ENCODE data around the gene BRSK2. TPM values are rescaled to one million over a fixed set of nuclear protein-coding genes. Genes with fewer than 3 reads are reported as not detected.

BRSK2 gene
- total and polyA plus RNA-seq, 5 donors, result 0.61 to 2.3 (median 2.1) TPM

DNA sequence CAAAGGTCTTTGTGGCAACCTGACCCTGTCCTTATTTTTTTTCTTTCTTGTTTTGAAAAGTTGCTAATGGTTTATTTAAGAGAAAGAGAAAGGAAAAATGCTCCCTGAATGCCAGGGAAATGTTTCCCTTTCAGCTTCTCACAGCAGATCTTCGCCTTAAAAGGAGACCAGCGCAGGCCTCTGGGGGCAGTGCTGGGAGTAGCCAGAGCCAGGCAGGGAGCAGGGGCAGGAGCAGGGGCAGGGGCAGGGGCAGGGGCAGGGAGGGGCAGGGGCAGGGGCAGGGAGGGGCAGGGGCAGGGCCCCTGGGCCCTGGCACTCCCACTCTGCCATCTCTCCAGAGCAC, 91.7 kb downstream of the BRSK2 start:
- peak; percentile 18 to 53 (median 36) for DNase-seq

DNA sequence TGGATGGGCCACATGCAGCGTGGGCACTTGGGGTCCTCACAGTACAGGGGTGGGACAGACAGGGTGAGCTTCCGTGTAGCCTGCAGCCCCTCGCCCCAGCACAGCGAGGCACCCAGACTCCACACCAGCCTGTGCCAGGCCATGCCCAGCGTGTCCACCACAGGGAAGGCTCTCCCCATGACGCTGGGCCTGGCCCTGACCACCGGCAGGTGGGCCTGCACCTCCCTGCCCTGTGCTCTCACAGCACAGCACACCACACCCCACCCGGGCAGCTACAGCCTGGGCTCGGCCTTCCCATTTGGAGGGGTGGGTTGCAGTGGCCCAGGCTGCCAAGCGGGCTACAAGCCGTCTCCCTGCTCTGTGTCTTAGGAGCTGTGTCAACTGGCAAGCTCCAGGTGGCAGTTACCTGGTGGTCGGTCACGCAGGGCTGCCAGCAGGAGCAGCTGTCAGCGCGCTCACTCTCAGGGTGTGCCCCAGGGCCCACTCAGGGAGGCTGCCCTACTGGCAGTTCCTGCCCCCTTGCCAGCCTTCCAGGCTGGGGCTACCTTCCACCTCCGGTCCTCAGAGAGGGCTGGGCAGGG, 92.2 kb downstream of the BRSK2 start:
- ATAC-seq (no peak), DNase-seq (peak; percentile 10 to 45 (median 37))
- Histone ChIP-seq H3K27ac (ENCODE audit: low read length) (no peak overlapping the region), H3K4me3 (ENCODE audit: low read length) (no peak overlapping the region), H3K27me3 (ENCODE audit: control insufficient read depth, insufficient read depth) (no peaks in the 10 kb centered on the region), H3K4me1 (ENCODE audit: control insufficient read depth, insufficient read depth, low read length) (peaks cover 15% of the 10 kb centered on the region), H3K9me3 (ENCODE audit: control insufficient read depth, low read length) (no peaks in the 10 kb centered on the region)
- WGBS, result 93% methylated on average over 16 of the region's 16 CpGs
- intact Hi-C loops (cut with DNase I), result no loop called here

More for the DNA sequence above, 91.7 kb downstream of the BRSK2 start:
- Histone ChIP-seq H3K4me1 (ENCODE audit: control insufficient read depth, insufficient read depth, low read length) (peaks cover 15% of the 10 kb centered on the region), H3K9me3 (ENCODE audit: control insufficient read depth, low read length) (no peaks in the 10 kb centered on the region), H3K27me3 (ENCODE audit: control insufficient read depth, insufficient read depth) (no peaks in the 10 kb centered on the region), H3K27ac (ENCODE audit: low read length) (no peak overlapping the region), H3K4me3 (ENCODE audit: low read length) (no peak overlapping the region)
- intact Hi-C loops (cut with DNase I), result no loop called here
- no peak for ATAC-seq
- 79% methylated on average over 2 of the region's 2 CpGs for WGBS

DNA sequence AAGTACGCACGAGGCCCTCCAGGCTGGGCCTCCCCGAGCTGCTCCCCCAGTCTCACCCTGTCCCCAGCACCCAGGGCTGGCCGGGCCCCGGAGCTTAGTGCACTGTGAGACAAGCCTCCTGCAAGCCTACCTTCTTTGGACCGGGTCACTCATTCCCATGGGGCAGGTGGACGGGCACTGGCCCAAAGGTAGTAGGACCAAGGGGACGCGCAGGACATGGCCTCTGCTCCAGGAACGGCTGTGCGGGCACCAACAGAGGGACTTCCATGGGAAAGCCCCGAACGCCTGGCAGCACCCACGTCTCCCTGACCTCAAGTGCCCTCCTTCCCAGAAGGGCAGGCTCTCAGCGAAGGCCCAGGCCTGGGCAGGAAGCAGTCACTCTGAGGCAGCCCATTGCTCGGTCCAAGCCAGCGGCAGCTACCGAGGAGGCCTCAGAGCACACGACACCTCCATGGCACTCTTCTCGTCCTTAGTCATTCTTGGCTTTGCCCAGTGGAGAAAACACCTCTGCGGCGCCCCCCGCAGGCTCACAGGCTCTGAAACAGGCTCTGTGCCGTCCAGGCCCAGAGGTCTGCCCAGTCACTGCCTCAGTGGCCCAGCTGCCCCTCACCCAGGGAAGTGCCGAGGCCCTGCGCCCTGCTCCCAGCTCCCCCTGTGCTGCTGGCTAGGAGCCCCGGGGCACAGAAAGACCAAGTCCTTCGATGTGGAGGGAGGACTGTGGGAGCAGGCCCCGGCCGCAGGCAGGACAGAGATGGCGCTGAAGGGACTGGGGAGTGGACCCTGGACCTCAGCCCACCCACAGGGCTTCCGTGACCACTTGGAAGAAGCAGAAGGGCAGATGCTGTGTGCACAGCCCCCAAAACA, 93.1 kb downstream of the BRSK2 start:
- 78% methylated on average over 32 of the region's 32 CpGs for WGBS
- intact Hi-C loops (cut with DNase I), result no loop called here

DNA sequence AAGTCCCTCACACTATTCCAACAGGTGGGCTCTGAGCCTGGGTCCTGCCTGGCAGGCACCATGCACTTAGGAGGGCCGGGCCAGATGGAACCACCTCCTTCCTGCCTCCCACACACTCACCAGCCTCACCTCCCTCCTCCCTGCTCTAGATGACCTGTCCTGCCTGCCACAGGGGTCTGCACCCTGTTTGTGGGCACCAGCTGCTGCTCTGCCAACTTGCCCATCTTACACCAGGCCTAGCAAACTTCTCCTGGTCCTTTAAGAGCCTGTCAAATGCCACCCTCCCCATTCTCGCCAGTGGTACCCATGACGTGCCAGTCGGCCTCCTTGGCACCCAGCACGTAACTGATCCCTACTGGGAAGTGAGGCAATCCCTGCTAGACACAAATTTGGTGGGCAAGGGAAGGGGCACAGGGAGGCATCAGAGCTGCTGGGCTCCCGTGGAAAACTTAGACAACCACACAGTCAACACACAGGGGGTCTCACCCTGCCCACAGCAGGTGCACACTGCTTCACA, 93.8 kb downstream of the BRSK2 start:
- DNase-seq (peak; percentile 14 to 21 (median 19)), ATAC-seq (no peak)
- peaks cover 25% of the 10 kb centered on the region for H3K4me1 ChIP-seq (ENCODE audit: control insufficient read depth, insufficient read depth, low read length)
- no peak overlapping the region for H3K27ac ChIP-seq (ENCODE audit: low read length)
- 54% methylated on average over 6 of the region's 6 CpGs for WGBS
- no peak overlapping the region for H3K4me3 ChIP-seq (ENCODE audit: low read length)
- H3K9me3 ChIP-seq (ENCODE audit: control insufficient read depth, low read length), result no peaks in the 10 kb centered on the region
- no peaks in the 10 kb centered on the region for H3K27me3 ChIP-seq (ENCODE audit: control insufficient read depth, insufficient read depth)
- intact Hi-C loops (cut with DNase I), result no loop called here

More for the DNA sequence above, 93.1 kb downstream of the BRSK2 start:
- ATAC-seq, result no peak
- Histone ChIP-seq H3K4me3 (ENCODE audit: low read length) (no peak overlapping the region), H3K4me1 (ENCODE audit: control insufficient read depth, insufficient read depth, low read length) (peaks cover 21% of the 10 kb centered on the region), H3K9me3 (ENCODE audit: control insufficient read depth, low read length) (no peaks in the 10 kb centered on the region), H3K27ac (ENCODE audit: low read length) (no peak overlapping the region), H3K27me3 (ENCODE audit: control insufficient read depth, insufficient read depth) (no peaks in the 10 kb centered on the region)
- DNase-seq, result peak; percentile 26 to 60 (median 58)

DNA sequence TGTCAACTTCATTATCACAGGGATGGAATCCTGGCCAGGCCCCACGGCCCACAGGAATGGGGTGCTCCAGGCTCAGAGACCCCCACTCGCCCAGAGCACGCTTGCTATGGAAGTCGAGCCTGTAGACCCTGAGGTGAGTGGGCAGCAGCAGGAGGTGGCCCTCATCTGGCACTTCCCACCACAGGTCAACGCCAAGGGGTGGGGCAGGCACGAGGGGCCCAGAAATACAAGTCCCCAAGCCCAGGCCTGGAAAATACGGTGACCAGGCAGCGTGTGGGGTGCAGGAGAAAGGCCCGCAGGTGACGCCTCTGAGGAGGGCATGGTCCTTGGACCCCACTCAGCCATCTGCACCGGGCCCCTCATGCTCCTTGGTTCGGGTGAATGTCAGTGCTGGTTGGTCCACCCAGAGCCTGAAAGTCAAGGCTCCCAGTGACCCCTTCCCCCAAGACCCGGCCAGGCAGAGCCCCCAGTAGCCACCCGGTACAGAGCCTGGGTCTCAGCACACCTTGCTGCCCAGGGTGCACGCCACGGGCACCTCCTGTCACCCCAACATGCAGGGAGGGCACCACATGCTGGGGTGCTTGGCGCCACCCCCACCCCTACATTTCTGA, 94.4 kb downstream of the BRSK2 start:
- no peak overlapping the region for H3K4me3 ChIP-seq (ENCODE audit: low read length)
- H3K27ac ChIP-seq (ENCODE audit: low read length), result no peak overlapping the region
- DNase-seq (peak; percentile 12 to 48 (median 47)), ATAC-seq (no peak)
- H3K27me3 ChIP-seq (ENCODE audit: control insufficient read depth, insufficient read depth), result no peaks in the 10 kb centered on the region
- intact Hi-C loops (cut with DNase I), result no loop called here
- WGBS, result 92% methylated on average over 17 of the region's 17 CpGs
- H3K9me3 ChIP-seq (ENCODE audit: control insufficient read depth, low read length), result no peaks in the 10 kb centered on the region
- H3K4me1 ChIP-seq (ENCODE audit: control insufficient read depth, insufficient read depth, low read length), result peaks cover 28% of the 10 kb centered on the region

DNA sequence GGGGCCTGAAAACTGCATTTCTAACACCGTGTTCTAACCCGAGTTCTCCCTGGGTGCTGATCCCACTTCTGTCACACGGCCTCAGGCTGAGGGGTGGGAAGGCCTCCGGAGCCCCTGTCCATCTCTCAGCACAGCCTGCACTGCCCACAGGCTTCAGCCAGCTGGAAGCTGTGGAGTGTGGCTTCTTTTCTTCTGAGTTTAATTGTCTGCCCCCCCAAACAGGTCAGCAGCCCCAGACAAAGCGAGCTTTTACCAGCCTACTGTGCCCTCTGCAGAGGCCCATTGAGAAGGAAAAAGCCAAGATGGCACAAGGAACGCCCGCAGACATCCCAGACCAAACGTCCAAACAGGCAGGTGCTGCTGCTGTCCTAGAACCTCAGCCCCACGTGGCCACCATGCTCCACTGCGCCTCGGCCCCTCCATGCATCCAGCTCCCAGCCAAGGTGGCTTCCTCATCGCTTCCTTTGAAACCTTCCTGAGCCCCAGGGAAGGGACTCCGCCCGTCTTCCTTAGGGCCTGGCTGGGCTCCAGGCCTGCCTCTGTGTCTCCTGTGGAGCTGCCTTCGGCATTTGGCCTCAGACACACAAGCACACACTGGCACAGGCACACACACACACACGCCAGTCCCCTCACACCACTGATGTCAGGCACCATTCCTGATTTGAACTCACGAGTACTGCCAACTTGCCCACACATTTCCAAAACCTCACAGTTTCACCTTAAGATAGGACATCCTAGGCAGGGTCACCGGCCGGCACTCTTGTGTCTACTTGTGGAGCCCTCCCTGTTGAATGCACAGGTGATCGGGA, 95.2 kb downstream of the BRSK2 start:
- intact Hi-C loops (cut with DNase I), result no loop called here
- H3K27ac ChIP-seq (ENCODE audit: low read length), result no peak overlapping the region
- 63% methylated on average over 20 of the region's 20 CpGs for WGBS
- no peaks in the 10 kb centered on the region for H3K27me3 ChIP-seq (ENCODE audit: control insufficient read depth, insufficient read depth)
- H3K9me3 ChIP-seq (ENCODE audit: control insufficient read depth, low read length), result no peaks in the 10 kb centered on the region
- no peak overlapping the region for H3K4me3 ChIP-seq (ENCODE audit: low read length)
- H3K4me1 ChIP-seq (ENCODE audit: control insufficient read depth, insufficient read depth, low read length), result peaks cover 28% of the 10 kb centered on the region
- peak; percentile 42 to 73 (median 67) for DNase-seq
- peak in 1 of 2 donors; percentile 45 for ATAC-seq

GRCh38 chr11:1485504-1485885, 95.8 kb downstream of the BRSK2 start:
- no peaks in the 10 kb centered on the region for H3K9me3 ChIP-seq (ENCODE audit: control insufficient read depth, low read length)
- intact Hi-C loops (cut with DNase I), result no loop called here
- no peak overlapping the region for H3K27ac ChIP-seq (ENCODE audit: low read length)
- 69% methylated on average over 17 of the region's 17 CpGs for WGBS
- no peaks in the 10 kb centered on the region for H3K27me3 ChIP-seq (ENCODE audit: control insufficient read depth, insufficient read depth)
- H3K4me3 ChIP-seq (ENCODE audit: low read length), result no peak overlapping the region
- DNase-seq (peak; percentile 13 to 61 (median 51)), ATAC-seq (peak in 1 of 2 donors; percentile 6)
- H3K4me1 ChIP-seq (ENCODE audit: control insufficient read depth, insufficient read depth, low read length), result peaks cover 28% of the 10 kb centered on the region

- ATAC-seq (peak; percentile 64 to 66), DNase-seq (peak; percentile 46 to 86 (median 85))
- H3K4me1 ChIP-seq (ENCODE audit: control insufficient read depth, insufficient read depth, low read length), result peaks cover 28% of the 10 kb centered on the region
- H3K27me3 ChIP-seq (ENCODE audit: control insufficient read depth, insufficient read depth), result no peaks in the 10 kb centered on the region
- 24% methylated on average over 31 of the region's 31 CpGs for WGBS
- no peaks in the 10 kb centered on the region for H3K9me3 ChIP-seq (ENCODE audit: control insufficient read depth, low read length)
- H3K4me3 ChIP-seq (ENCODE audit: low read length), result no peak within 1 kb of the TSS
- H3K27ac ChIP-seq (ENCODE audit: low read length), result no peak within 1 kb of the TSS
- intact Hi-C loops (cut with DNase I), result no loop called here
Observed at GRCh38 chr11:1486054-1486825, 96.5 kb downstream of the BRSK2 start, which contains the start of gene MOB2. TSS of gene MOB2 (minus strand) at chr11:1486779. CDS start at chr11:1486556, 223 bp downstream.

DNA sequence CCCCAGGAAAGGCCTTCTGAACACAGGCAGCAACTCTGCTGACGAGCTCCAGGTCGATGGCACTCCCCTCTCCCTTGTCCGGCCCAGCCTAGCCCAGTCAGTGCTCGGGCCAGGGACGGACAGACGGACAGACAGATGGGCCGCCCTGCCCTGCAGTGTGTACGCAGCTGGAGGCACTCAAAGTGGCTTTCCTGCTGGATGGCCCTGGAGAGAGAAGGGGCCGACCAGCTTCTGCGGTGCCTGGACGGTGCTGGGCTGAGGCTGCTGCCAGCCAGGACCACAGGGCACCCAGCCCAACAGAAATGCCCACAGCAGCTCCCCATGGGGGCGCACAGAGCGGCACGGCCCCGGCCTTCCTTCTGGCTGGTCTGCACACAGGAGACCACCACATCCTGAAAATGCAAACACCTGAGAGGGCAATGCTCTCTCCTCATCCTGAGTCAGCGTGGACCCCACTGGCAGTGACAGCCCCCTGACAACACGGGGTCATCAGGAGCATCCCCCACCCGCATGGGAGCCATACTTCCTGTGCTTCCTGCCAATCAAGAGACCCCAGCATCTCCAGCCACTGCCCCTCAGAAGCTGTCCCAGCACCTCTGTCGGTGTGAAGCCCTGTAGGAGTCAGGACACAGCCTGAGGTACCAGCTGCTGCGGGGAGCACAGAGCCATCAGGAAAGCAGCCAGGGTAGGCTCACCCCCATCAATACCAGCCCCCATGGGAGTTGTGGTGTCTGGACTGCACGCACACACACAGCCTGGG, 97.5 kb downstream of the BRSK2 start:
- peaks cover 28% of the 10 kb centered on the region for H3K4me1 ChIP-seq (ENCODE audit: control insufficient read depth, insufficient read depth, low read length)
- peak; percentile 2 to 11 for ATAC-seq
- H3K27ac ChIP-seq (ENCODE audit: low read length), result no peak overlapping the region
- no peaks in the 10 kb centered on the region for H3K27me3 ChIP-seq (ENCODE audit: control insufficient read depth, insufficient read depth)
- DNase-seq, result peak; percentile 24 to 73 (median 61)
- 74% methylated on average over 21 of the region's 21 CpGs for WGBS
- no peaks in the 10 kb centered on the region for H3K9me3 ChIP-seq (ENCODE audit: control insufficient read depth, low read length)
- H3K4me3 ChIP-seq (ENCODE audit: low read length), result no peak overlapping the region
- intact Hi-C loops (cut with DNase I), result no loop called here

Data from right cardiac atrium (tissue), 5 donors.